Measurements from ENCODE around the gene GHR. TPM values are rescaled to one million over a fixed set of nuclear protein-coding genes. Genes with fewer than 3 reads are reported as not detected.

The GHR gene
- total RNA-seq, 1 donor = 5.4 TPM

- no peaks in the 10 kb centered on the region for H3K27me3 ChIP-seq (ENCODE audit: insufficient read depth, low read length)
- no peak overlapping the region for H3K4me2 ChIP-seq (ENCODE audit: insufficient read depth, low read length)
- no peaks in the 10 kb centered on the region for H4K20me1 ChIP-seq (ENCODE audit: insufficient read depth, low read length)
- no peaks in the 10 kb centered on the region for H3K9me3 ChIP-seq (ENCODE audit: low read depth, low read length)
- no peak for DNase-seq (ENCODE audit: insufficient read length, low spot score, missing footprints)
- H3K79me2 ChIP-seq (ENCODE audit: insufficient read depth, low read length) = no peaks in the 10 kb centered on the region
- no peak overlapping the region for H3K27ac ChIP-seq (ENCODE audit: low read depth, low read length)
- H3K36me3 ChIP-seq (ENCODE audit: insufficient read depth, low read length) = no peaks in the 10 kb centered on the region
- H3K4me3 ChIP-seq (ENCODE audit: insufficient read depth, low read length) = no peak overlapping the region
- H2AFZ ChIP-seq (ENCODE audit: low read length) = no peak overlapping the region
- H3K4me1 ChIP-seq (ENCODE audit: insufficient read depth, low read length) = no peaks in the 10 kb centered on the region
- no peak for TF ChIP-seq CTCF (IDR thresholded peaks at IDR 0.05; ENCODE audit: extremely low read depth, low read depth, low read length)
Observed at GRCh38 chr5:42531611-42532010, 108.4 kb downstream of the GHR start.

- Histone ChIP-seq H3K4me2 (ENCODE audit: insufficient read depth, low read length) (no peak overlapping the region), H3K9me3 (ENCODE audit: low read depth, low read length) (no peaks in the 10 kb centered on the region), H3K4me3 (ENCODE audit: insufficient read depth, low read length) (no peak overlapping the region), H3K36me3 (ENCODE audit: insufficient read depth, low read length) (no peaks in the 10 kb centered on the region), H2AFZ (ENCODE audit: low read length) (no peak overlapping the region), H4K20me1 (ENCODE audit: insufficient read depth, low read length) (no peaks in the 10 kb centered on the region), H3K27me3 (ENCODE audit: insufficient read depth, low read length) (no peaks in the 10 kb centered on the region), H3K27ac (ENCODE audit: low read depth, low read length) (no peak overlapping the region), H3K79me2 (ENCODE audit: insufficient read depth, low read length) (no peaks in the 10 kb centered on the region), H3K4me1 (ENCODE audit: insufficient read depth, low read length) (no peaks in the 10 kb centered on the region)
- no peak for TF ChIP-seq CTCF (IDR thresholded peaks at IDR 0.05; ENCODE audit: extremely low read depth, low read depth, low read length)
- no peak for DNase-seq (ENCODE audit: insufficient read length, low spot score, missing footprints)
Observed at GRCh38 chr5:42542106-42542505, 118.9 kb downstream of the GHR start.

GRCh38 chr5:42543774-42544173, 120.5 kb downstream of the GHR start:
- no peaks in the 10 kb centered on the region for H3K27me3 ChIP-seq (ENCODE audit: insufficient read depth, low read length)
- no peak overlapping the region for H3K4me3 ChIP-seq (ENCODE audit: insufficient read depth, low read length)
- H3K27ac ChIP-seq (ENCODE audit: low read depth, low read length) = no peak overlapping the region
- DNase-seq (ENCODE audit: insufficient read length, low spot score, missing footprints) = no peak
- H2AFZ ChIP-seq (ENCODE audit: low read length) = no peak overlapping the region
- no peaks in the 10 kb centered on the region for H3K36me3 ChIP-seq (ENCODE audit: insufficient read depth, low read length)
- no peaks in the 10 kb centered on the region for H3K9me3 ChIP-seq (ENCODE audit: low read depth, low read length)
- no peak for TF ChIP-seq CTCF (IDR thresholded peaks at IDR 0.05; ENCODE audit: extremely low read depth, low read depth, low read length)
- no peaks in the 10 kb centered on the region for H3K4me1 ChIP-seq (ENCODE audit: insufficient read depth, low read length)
- no peaks in the 10 kb centered on the region for H4K20me1 ChIP-seq (ENCODE audit: insufficient read depth, low read length)
- H3K4me2 ChIP-seq (ENCODE audit: insufficient read depth, low read length) = no peak overlapping the region
- H3K79me2 ChIP-seq (ENCODE audit: insufficient read depth, low read length) = no peaks in the 10 kb centered on the region

GRCh38 chr5:42545038-42545437, 121.8 kb downstream of the GHR start:
- no peak for DNase-seq (ENCODE audit: insufficient read length, low spot score, missing footprints)
- H3K9me3 ChIP-seq (ENCODE audit: low read depth, low read length) = no peaks in the 10 kb centered on the region
- no peaks in the 10 kb centered on the region for H3K79me2 ChIP-seq (ENCODE audit: insufficient read depth, low read length)
- no peak overlapping the region for H3K27ac ChIP-seq (ENCODE audit: low read depth, low read length)
- no peak overlapping the region for H3K4me3 ChIP-seq (ENCODE audit: insufficient read depth, low read length)
- H3K36me3 ChIP-seq (ENCODE audit: insufficient read depth, low read length) = no peaks in the 10 kb centered on the region
- H3K4me1 ChIP-seq (ENCODE audit: insufficient read depth, low read length) = no peaks in the 10 kb centered on the region
- H3K27me3 ChIP-seq (ENCODE audit: insufficient read depth, low read length) = no peaks in the 10 kb centered on the region
- TF ChIP-seq CTCF (IDR thresholded peaks at IDR 0.05; ENCODE audit: extremely low read depth, low read depth, low read length) = no peak
- no peak overlapping the region for H2AFZ ChIP-seq (ENCODE audit: low read length)
- H4K20me1 ChIP-seq (ENCODE audit: insufficient read depth, low read length) = no peaks in the 10 kb centered on the region
- no peak overlapping the region for H3K4me2 ChIP-seq (ENCODE audit: insufficient read depth, low read length)

Data from osteoblast (primary cell).